ENCODE results near the gene ZNF358. TPM values are rescaled to one million over a fixed set of nuclear protein-coding genes. Genes with fewer than 3 reads are reported as not detected.

ZNF358 gene
- total RNA-seq, 4 donors from 2014 or later, result 30.4 to 42.8 (median 36.9) TPM

DNA sequence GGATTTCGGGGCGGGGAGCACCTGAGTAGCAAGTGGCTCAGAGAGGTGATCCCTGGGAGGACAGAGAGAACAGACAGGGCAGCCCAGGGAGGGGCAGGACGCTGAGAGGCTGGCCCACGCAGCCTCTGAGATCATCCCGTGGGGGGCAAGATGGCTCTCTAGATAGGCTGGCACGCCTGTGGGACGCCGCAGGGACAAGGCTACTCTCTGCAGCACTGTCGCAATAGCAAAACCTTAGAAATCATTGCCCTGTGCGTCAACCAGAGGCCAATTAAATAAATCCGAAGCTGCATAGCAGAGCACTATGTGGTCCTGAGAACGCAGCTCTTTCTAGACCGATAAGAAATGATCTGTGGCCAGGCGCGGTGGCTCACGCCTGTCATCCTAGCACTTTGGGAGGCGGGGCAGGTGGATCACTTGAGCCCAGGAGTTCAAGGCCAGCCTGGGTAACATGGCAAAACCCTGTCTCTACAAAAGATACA lies 32.1 kb upstream of the ZNF358 start:
- intact Hi-C loops (cut with DNase I; ENCODE audit: low total_unique reads), result no loop called here
- DNase-seq (ENCODE audit: low spot score in 2 of 2), result no peak
- no peak overlapping the region for H3K4me3 ChIP-seq (ENCODE audit: low read depth, poor library complexity, severe bottlenecking)

DNA sequence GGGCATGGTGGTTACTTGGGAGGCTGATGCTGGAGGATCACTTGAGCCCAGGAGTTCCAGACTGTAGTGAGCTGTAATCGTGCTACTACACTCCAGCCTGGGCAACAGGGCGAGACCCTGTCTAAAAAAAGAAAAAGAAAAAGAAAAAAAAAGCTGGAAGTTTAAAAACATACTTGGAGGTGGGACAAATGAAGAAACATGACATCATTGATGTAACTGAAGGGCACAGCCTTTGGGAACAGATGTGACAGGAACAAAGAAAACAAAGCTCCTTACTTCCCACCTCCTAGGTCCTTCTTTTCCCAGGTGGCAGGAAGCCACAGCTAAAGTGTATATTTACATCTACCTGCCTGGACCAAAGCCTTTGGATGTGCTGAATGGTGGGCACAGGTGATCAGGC lies 29.0 kb upstream of the ZNF358 start:
- TF ChIP-seq POLR2A (IDR thresholded peaks at IDR 0.05), result no peak
- WGBS, 2 donors, result 80 to 85% methylated on average over 2 of the region's 2 CpGs
- H3K4me3 ChIP-seq (ENCODE audit: low read depth, poor library complexity, severe bottlenecking), result no peak overlapping the region
- intact Hi-C loops (cut with DNase I; ENCODE audit: low total_unique reads), result no loop called here
- no peak for DNase-seq (ENCODE audit: low spot score in 2 of 2)

More for the DNA sequence above, 32.1 kb upstream of the ZNF358 start:
- TF ChIP-seq, protein P1, sequence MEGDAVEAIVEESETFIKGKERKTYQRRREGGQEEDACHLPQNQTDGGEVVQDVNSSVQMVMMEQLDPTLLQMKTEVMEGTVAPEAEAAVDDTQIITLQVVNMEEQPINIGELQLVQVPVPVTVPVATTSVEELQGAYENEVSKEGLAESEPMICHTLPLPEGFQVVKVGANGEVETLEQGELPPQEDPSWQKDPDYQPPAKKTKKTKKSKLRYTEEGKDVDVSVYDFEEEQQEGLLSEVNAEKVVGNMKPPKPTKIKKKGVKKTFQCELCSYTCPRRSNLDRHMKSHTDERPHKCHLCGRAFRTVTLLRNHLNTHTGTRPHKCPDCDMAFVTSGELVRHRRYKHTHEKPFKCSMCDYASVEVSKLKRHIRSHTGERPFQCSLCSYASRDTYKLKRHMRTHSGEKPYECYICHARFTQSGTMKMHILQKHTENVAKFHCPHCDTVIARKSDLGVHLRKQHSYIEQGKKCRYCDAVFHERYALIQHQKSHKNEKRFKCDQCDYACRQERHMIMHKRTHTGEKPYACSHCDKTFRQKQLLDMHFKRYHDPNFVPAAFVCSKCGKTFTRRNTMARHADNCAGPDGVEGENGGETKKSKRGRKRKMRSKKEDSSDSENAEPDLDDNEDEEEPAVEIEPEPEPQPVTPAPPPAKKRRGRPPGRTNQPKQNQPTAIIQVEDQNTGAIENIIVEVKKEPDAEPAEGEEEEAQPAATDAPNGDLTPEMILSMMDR (IDR thresholded peaks at IDR 0.05), result no peak
- TF ChIP-seq POLR2A (IDR thresholded peaks at IDR 0.05), result no peak
- 78 to 82% methylated on average over 17 of the region's 17 CpGs for WGBS, 2 donors

DNA sequence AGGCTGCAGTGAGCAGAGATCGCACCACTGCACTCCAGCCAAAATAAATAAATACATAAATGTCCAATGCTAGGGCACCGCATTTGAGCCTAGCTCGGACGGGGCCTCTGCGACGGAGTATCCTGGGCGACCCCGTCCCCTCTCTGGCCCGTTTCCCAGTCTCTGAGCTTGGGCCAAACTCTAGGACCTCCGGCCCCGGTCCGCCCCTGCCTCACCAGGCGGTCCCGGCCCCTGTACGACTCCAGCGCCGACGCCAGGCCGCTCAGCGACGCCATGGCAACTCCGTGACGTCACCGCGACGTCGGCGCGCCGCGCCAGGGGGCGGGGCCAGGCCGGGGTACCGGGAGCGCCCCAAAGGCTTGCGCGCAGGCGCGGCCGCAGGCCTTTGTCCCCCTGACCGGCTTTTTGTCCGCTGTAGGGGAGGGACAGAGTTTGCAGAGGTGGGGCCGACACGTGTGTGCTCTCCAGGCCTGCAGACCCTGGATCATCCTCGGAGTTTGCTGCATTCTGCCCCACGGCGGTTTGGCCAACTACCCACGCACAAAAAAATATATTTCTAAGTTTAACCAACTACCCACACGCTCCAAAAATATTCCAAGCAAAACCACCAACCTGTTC lies 27.1 kb upstream of the ZNF358 start, which contains the start of gene PEX11G:
Gene PEX11G, minus strand, starts transcription at position 300 of the 618 bp plus-strand sequence. Its CDS starts 25 bp downstream, at position 275.
- intact Hi-C loops (cut with DNase I; ENCODE audit: low total_unique reads), result no loop called here
- peak within 1 kb of the TSS; percentile 35 for H3K4me3 ChIP-seq (ENCODE audit: low read depth, poor library complexity, severe bottlenecking)
- TF ChIP-seq, protein P1 (IDR thresholded peaks at IDR 0.05), result no peak
- peak in 1 of 2 donors; percentile 66 for TF ChIP-seq POLR2A (IDR thresholded peaks at IDR 0.05)
- peak; percentile 79 to 98 for DNase-seq (ENCODE audit: low spot score in 2 of 2)
- WGBS, 2 donors, result 2% methylated on average over 26 to 43 of the region's 49 CpGs

DNA sequence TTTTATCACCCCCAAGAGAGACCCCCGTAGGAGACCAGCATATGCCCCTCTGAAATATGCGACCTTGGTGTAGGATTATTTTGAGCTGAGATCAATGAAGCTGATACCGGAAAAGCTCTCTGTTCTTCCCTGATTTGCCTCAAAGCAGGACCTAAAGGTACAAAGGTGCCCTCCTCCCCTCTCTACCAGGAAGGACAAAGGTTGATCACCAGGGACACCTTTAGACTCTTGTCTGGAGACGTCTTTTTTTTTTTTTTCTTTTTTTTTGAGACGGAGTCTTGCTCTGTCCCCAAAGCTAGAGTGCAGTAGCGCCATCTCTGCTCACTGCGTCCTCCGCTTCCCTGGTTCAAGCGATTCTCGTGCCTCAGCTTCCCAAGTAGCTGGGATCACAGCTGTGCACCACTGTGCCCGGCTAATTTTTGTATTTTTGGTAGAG lies 26.3 kb upstream of the ZNF358 start:
- 72 to 76% methylated on average over 11 of the region's 11 CpGs for WGBS, 2 donors
- no peak overlapping the region for H3K4me3 ChIP-seq (ENCODE audit: low read depth, poor library complexity, severe bottlenecking)
- TF ChIP-seq, protein P1 (IDR thresholded peaks at IDR 0.05), result no peak
- TF ChIP-seq POLR2A (IDR thresholded peaks at IDR 0.05), result no peak
- intact Hi-C loops (cut with DNase I; ENCODE audit: low total_unique reads), result no loop called here
- no peak for DNase-seq (ENCODE audit: low spot score in 2 of 2)

DNA sequence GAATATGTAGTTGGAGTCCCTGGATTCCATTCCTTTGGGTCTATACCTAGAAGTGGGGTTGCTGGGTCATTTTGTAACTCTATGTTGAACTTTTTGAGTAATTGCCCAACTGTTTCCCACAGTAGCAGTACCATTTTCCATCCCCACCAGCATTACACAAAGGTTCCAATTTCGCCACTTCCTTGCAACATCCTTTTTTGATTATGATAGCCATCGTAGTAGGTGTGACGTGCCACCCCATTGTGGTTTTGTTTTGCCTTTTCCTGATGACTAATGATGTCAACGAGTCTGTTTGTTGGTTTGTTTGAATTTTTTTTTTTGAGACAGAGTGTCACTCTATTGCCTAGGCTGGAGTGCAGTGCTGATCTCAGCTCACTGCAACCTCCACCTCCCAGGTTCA lies 23.8 kb upstream of the ZNF358 start:
- H3K4me3 ChIP-seq (ENCODE audit: low read depth, poor library complexity, severe bottlenecking), result no peak overlapping the region
- TF ChIP-seq, protein P1 (IDR thresholded peaks at IDR 0.05), result no peak
- TF ChIP-seq POLR2A (IDR thresholded peaks at IDR 0.05), result no peak
- DNase-seq (ENCODE audit: low spot score in 2 of 2), result no peak
- 45 to 60% methylated on average over 4 of the region's 4 CpGs for WGBS, 2 donors
- intact Hi-C loops (cut with DNase I; ENCODE audit: low total_unique reads), result no loop called here

DNA sequence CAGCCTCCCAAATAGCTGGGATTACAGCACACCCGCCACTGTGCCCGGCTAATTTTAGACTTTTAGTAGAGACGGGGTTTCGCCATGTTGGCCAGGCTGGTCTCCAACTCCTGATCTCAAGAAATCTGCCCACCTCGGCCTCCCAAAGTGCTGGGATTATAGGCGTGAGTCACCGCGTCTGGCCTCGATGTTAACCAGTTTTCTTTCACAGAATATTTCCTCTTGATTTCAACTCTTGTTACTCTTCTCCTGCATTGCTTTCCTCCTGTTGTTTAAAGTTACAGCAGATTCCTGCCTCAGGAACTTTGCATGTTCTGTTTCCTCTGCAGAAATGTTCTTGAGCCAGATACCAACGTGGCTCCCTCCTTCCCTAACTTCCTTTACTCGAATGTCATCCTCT lies 23.3 kb upstream of the ZNF358 start:
- TF ChIP-seq POLR2A (IDR thresholded peaks at IDR 0.05), result no peak
- TF ChIP-seq, protein P1 (IDR thresholded peaks at IDR 0.05), result no peak
- H3K4me3 ChIP-seq (ENCODE audit: low read depth, poor library complexity, severe bottlenecking), result no peak overlapping the region
- intact Hi-C loops (cut with DNase I; ENCODE audit: low total_unique reads), result no loop called here
- 68 to 85% methylated on average over 11 of the region's 11 CpGs for WGBS, 2 donors
- DNase-seq (ENCODE audit: low spot score in 2 of 2), result no peak

All from lower leg skin (tissue), 4 donors.